ENCODE data around the gene SPSB3. TPM values are rescaled to one million over a fixed set of nuclear protein-coding genes. Genes with fewer than 3 reads are reported as not detected.

SPSB3 gene
- total RNA-seq, 1 donor from 2014 or later = 48.2 TPM

GRCh38 chr16:1729445-1729844 is 52.9 kb downstream of the SPSB3 start:
- Histone ChIP-seq H3K4me3 (ENCODE audit: low read depth, low read length) (no peak overlapping the region), H3K36me3 (ENCODE audit: control insufficient read depth, insufficient read depth, low read length) (peaks cover 28% of the 10 kb centered on the region), H3K27me3 (ENCODE audit: control insufficient read depth, insufficient read depth, low read length) (no peaks in the 10 kb centered on the region)
- DNase-seq (ENCODE audit: low read depth) (no peak), FAIRE-seq (no peak)
- no peak for TF ChIP-seq CTCF (IDR thresholded peaks at IDR 0.05; ENCODE audit: insufficient read depth, low read length, severe bottlenecking)

- Histone ChIP-seq H3K4me3 (ENCODE audit: low read depth, low read length) (no peak overlapping the region), H3K36me3 (ENCODE audit: control insufficient read depth, insufficient read depth, low read length) (peaks cover 28% of the 10 kb centered on the region), H3K27me3 (ENCODE audit: control insufficient read depth, insufficient read depth, low read length) (no peaks in the 10 kb centered on the region)
- TF ChIP-seq CTCF (IDR thresholded peaks at IDR 0.05; ENCODE audit: insufficient read depth, low read length, severe bottlenecking) = no peak
- DNase-seq (ENCODE audit: low read depth) (no peak), FAIRE-seq (no peak)
These were observed 53.3 kb downstream of the SPSB3 start for GRCh38 chr16:1729026-1729425.

- no peak for DNase-seq (ENCODE audit: low read depth)
- H3K36me3 ChIP-seq (ENCODE audit: control insufficient read depth, insufficient read depth, low read length) = peaks cover 23% of the 10 kb centered on the region
- no peaks in the 10 kb centered on the region for H3K27me3 ChIP-seq (ENCODE audit: control insufficient read depth, insufficient read depth, low read length)
- no peak for TF ChIP-seq CTCF (IDR thresholded peaks at IDR 0.05; ENCODE audit: insufficient read depth, low read length, severe bottlenecking)
- FAIRE-seq = no peak
- no peak overlapping the region for H3K4me3 ChIP-seq (ENCODE audit: low read depth, low read length)
These were observed 54.4 kb downstream of the SPSB3 start for GRCh38 chr16:1727651-1728624.

Other genes starting within 250 kb of the SPSB3 start
- under 0.01 TPM in 1 of 2 replicates, not detected in the other for gene TMEM204, start 248.9 kb downstream of the SPSB3 start, total RNA-seq
- 10.8 and 12.4 TPM in 2 replicates for gene IFT140, start 170.5 kb downstream of the SPSB3 start, total RNA-seq
- gene CRAMP1, start 170.2 kb downstream of the SPSB3 start, total RNA-seq = 3.9 and 5.0 TPM in 2 replicates
- 55.0 and 59.2 TPM in 2 replicates for gene JPT2, start 104.3 kb downstream of the SPSB3 start, total RNA-seq
- gene MAPK8IP3, start 76.4 kb downstream of the SPSB3 start, total RNA-seq = 24.5 and 28.7 TPM in 2 replicates
- 48.5 and 56.9 TPM in 2 replicates for gene NME3, start 11.0 kb downstream of the SPSB3 start, total RNA-seq
- gene EME2, start 9.8 kb downstream of the SPSB3 start, total RNA-seq = 5.8 and 6.1 TPM in 2 replicates
- 71.3 and 74.8 TPM in 2 replicates for gene MRPS34, start 9.4 kb downstream of the SPSB3 start, total RNA-seq
- gene NUBP2, start 389 bp upstream of the SPSB3 start, total RNA-seq = 60.2 and 82.9 TPM in 2 replicates
- gene IGFALS, start 11.1 kb upstream of the SPSB3 start, total RNA-seq = under 0.01 TPM in 1 of 2 replicates, not detected in the other
- gene HAGH, start 44.3 kb upstream of the SPSB3 start, total RNA-seq = 60.0 and 91.8 TPM in 2 replicates
- 61.6 and 61.9 TPM in 2 replicates for gene FAHD1, start 44.6 kb upstream of the SPSB3 start, total RNA-seq
- gene MEIOB, start 89.6 kb upstream of the SPSB3 start, total RNA-seq = 0.26 TPM in 1 of 2 replicates, not detected in the other
- gene HS3ST6, start 135.8 kb upstream of the SPSB3 start, total RNA-seq = 2.2 TPM in 1 of 2 replicates, not detected in the other
- 2.9 and 6.0 TPM in 2 replicates for gene MSRB1, start 160.6 kb upstream of the SPSB3 start, total RNA-seq
- gene RPL3L, start 172.1 kb upstream of the SPSB3 start, total RNA-seq = under 0.01 and 0.13 TPM in 2 replicates
- 115 and 219 TPM in 2 replicates for gene NDUFB10, start 177.0 kb upstream of the SPSB3 start, total RNA-seq
- gene RPS2, start 182.3 kb upstream of the SPSB3 start, total RNA-seq = 5,082 and 6,563 TPM in 2 replicates
- not detected in 2 replicates for gene RNF151, start 184.3 kb upstream of the SPSB3 start, total RNA-seq
- 38.5 and 44.5 TPM in 2 replicates for gene TBL3, start 189.5 kb upstream of the SPSB3 start, total RNA-seq
- gene NOXO1, start 198.9 kb upstream of the SPSB3 start, total RNA-seq = 1.6 and 2.0 TPM in 2 replicates
- gene GFER, start 201.6 kb upstream of the SPSB3 start, total RNA-seq = 16.1 and 18.4 TPM in 2 replicates
- gene SYNGR3, start 207.4 kb upstream of the SPSB3 start, total RNA-seq = 2.9 and 5.2 TPM in 2 replicates
- gene ZNF598, start 227.2 kb upstream of the SPSB3 start, total RNA-seq = 26.3 and 31.9 TPM in 2 replicates
- 0.13 TPM in 1 of 2 replicates, not detected in the other for gene NPW, start 237.2 kb upstream of the SPSB3 start, total RNA-seq
- 15.8 and 20.1 TPM in 2 replicates for gene NHERF2, start 244.3 kb upstream of the SPSB3 start, total RNA-seq